Right ventricle myocardium inferior (tissue), 1 donor: ENCODE measurements around the gene GPR137B. TPM values are rescaled to one million over a fixed set of nuclear protein-coding genes. Genes with fewer than 3 reads are reported as not detected.

Source experiments
- ATAC-seq: fragments of 200-7000 bp; cut with Tn5 transposase; one replicate; pipeline ENCODE4 v1.9.1; 2020; ENCODE audit warnings: mild to moderate bottlenecking, moderate library complexity
- DNase-seq: peaks from one replicate; pipeline ENCODE4 v3.0.0; 2021; ENCODE audit errors: missing footprints
- intact Hi-C: fragments of 100-400 bp; cut with DNase I; formaldehyde crosslinking; loops from one replicate; pipeline ENCODE4 v1.11.0; 2022
- total RNA-seq: library from RNA; stranded (reverse); fragmentation: NEBNext Ultra II Directional; extraction: Animal tissue kit (Norgen Biotek cat#: 25700); gene quantifications from one replicate; pipeline ENCODE4 v1.2.1, GENCODE V29; 2021
- donor health status: DM: no; HTN: yes; CAD: no; lungs with severe emphysema.

GPR137B gene
- total RNA-seq, 1 donor from 2014 or later, result 32.0 TPM

DNA sequence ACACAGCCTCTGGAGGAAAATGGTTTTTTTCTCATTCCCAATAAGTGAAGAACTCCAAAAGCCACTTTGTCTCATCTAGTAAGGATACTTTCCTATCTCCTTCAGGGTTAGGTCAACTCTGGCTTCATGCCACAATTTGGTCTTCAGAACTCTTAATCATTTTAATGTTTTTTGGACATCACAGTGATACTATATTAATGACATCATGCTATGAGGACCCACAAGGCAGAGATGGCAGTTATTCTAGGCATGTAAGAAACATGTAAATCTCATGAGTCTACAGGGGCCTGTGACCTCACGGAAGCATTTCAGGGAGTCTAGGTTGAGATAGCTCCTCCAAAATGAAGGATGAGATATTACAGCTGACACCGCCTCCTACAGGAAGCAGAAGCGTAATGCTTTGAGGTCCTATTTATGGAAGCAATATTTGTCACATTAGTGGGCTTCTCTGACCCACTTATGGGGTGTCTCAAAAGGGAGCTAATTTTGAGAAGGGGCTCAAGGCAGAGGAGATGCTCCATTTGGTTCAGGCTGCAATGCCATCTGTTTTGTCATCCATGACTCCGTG lies 5.0 kb upstream of the GPR137B start:
- ATAC-seq (no peak), DNase-seq (no peak)
- intact Hi-C loops, result no loop called here

- ATAC-seq (no peak), DNase-seq (no peak)
- intact Hi-C loops, result no loop called here
These were observed 2.8 kb upstream of the GPR137B start for GRCh38 chr1:236139495-236139894.

DNA sequence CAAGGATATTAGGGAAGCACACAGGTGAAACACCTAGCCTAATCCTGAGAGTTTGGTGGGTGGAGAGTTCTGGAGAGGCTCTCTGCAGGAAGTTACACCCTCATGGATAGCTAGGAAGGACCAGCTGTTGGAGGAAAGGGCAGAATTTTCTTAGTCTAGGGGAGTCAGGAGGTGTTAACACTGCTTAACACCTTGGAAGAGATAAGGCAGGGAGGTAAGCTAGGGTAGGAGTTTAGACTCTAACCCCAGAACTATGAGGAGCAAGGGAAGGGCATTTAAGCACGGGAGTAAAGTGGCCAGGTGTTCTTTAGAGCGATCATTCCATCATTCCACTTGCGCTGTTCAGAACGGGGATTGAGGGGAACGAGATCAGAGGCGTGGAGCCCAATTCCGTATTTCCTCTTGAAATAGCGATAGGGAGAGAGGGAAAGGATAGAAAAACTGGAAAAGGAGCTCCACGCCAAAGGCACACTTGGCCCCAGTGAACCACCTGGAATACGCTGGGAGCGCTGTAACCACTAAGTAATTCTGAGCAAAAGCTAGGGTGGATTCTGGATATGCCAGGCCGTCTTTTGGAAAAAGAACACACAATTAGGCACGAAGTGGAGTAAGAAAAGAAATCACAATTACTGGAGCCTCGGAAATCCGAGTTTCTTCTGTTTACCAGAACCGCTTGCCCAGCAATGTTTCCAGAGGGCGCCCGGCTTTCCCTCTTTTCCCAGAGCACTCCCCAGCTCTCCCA lies 1.5 kb upstream of the GPR137B start:
- DNase-seq, result no peak
- intact Hi-C loops, result loop anchor here (10.0 kb wide), 1 partner anchor 144 kb away; the partner anchor contains the start of gene ERO1B
- no peak for ATAC-seq

GRCh38 chr1:236141447-236142252 lies 689 bp upstream of the GPR137B start:
- intact Hi-C loops, result loop anchor here (10.0 kb wide), 1 partner anchor 143 kb away; the partner anchor contains the start of gene ERO1B
- ATAC-seq, result no peak
- DNase-seq, result no peak

DNA sequence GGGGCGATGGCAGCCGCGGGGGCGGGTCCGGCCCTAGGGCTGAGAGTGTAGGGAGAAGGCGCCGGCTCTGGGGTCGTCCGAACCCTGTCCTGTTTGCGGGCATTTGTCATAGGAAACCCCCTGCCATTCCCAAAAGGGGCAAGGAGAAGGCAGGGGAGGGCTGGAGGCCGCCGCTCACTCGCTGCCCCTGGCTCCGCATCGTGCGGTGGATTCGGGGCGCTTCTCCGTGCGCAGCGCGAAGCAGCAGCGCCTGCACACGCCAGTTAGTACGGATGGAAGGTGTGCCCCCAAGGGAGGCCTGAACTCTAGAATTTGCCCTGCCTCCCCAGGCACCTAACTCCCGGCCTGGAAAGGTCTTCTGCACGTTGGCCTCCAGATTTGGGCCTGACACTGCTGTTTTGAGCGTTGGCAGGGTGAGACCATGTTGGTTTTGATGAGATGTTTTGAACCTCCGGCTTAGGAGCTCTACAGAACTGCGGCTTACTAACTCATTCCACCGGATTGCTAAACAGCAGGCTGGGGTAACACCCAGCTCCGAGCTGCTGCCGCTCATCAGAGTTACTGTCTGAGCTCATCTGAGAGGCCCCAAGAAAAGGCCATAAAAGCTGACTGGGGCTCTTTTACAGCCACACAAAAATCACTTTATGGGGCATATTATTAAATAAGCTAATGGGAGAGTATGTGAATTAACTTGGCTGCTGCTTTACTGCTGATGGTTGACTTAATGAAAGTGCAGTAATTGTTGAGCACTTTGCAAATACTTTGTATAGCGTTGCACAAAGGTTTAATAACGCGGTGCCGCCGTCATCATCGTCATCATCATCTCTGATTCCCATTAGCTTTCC lies 987 bp downstream of the GPR137B start:
- no peak for ATAC-seq
- intact Hi-C loops, result loop anchor here (10.0 kb wide), 1 partner anchor 141 kb away; the partner anchor contains the start of gene ERO1B
- DNase-seq, result no peak

GRCh38 chr1:236144033-236144432 lies 1.7 kb downstream of the GPR137B start:
- ATAC-seq (no peak), DNase-seq (no peak)
- intact Hi-C loops, result loop anchor here (10.0 kb wide), 1 partner anchor 141 kb away; the partner anchor contains the start of gene ERO1B

GRCh38 chr1:236144446-236145150 lies 2.3 kb downstream of the GPR137B start:
- intact Hi-C loops, result loop anchor here (10.0 kb wide), 1 partner anchor 140 kb away; the partner anchor contains the start of gene ERO1B
- ATAC-seq, result peak; percentile 62
- no peak for DNase-seq

GRCh38 chr1:236147068-236147467 lies 4.7 kb downstream of the GPR137B start:
- intact Hi-C loops, result loop anchor here (10.0 kb wide), 1 partner anchor 138 kb away; the partner anchor contains the start of gene ERO1B
- ATAC-seq (no peak), DNase-seq (no peak)

DNA sequence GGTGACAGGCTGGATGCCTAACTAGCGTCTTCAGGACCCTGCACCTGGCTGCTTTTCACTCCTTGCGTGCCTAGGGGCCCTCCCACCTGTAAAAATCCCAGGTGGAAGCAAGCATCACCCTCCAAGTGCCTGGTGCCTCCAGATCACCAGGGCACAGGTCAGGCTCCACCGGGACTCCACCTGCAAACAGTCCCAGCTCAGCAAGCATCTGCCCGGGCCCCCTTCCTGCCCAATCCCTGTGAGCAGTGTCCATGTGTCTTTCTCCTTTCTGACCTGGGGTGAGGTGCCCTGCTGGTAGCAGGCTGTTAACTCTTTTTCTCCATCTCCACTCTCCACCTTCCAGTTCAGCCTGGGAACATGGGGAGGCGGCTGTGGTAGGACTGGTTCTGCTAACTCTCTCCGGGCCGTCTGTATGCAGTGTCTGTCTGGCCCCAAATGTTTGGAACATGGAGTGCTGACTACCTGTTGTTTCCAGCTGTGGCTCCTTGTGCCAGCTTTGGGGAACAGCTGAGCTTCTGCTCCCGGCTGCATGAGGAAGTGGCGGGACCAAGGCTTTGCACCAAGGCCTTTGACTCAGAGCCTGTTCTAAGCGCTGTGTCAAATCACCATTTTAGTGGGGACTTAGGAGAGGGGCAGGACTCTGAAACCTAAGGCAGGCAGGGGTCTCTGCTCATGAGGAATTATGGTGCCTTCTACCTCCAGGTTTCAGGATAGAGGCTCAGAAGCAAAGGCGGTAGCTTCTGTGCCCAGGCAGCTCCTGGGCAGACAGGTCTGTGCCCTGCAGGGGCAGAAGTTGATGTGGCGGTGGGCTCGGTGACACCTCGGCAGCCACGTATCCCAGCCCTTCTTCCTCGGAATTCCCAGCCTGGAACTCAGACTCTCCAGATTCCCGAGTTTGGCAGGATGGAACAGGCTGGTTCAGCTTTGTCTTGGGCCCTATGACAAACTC lies 5.5 kb downstream of the GPR137B start:
- intact Hi-C loops, result loop anchor here (10.0 kb wide), 1 partner anchor 137 kb away; the partner anchor contains the start of gene ERO1B
- ATAC-seq, result no peak
- no peak for DNase-seq

DNA sequence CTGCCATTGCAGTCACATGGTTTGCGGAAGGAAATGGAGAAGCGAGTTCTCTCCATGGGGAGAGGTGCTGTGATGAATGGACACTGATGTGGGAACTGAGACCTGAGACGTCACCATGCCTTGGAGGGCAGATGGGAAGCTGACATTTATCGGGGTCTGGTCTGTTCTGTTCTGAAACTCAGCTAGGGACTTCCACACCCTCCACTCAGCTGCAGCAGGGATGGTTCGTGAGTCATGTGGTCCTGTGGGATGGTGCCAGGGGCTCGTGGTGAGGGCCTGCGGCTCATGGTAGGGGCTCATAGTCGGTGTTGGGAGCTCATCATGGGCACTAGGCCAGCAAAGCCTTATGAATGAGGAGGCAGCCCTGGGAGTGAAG lies 6.1 kb downstream of the GPR137B start:
- intact Hi-C loops, result loop anchor here (10.0 kb wide), 1 partner anchor 136 kb away; the partner anchor contains the start of gene ERO1B
- no peak for DNase-seq
- ATAC-seq, result no peak

- no peak for DNase-seq
- intact Hi-C loops, result loop anchor here (10.0 kb wide), 1 partner anchor 136 kb away; the partner anchor contains the start of gene ERO1B
- ATAC-seq, result no peak
These were observed 6.8 kb downstream of the GPR137B start for GRCh38 chr1:236149003-236149595.

GRCh38 chr1:236149696-236150228 lies 7.4 kb downstream of the GPR137B start:
- DNase-seq (no peak), ATAC-seq (peak; percentile 59)
- intact Hi-C loops, result loop anchor here (10.0 kb wide), 1 partner anchor 135 kb away; the partner anchor contains the start of gene ERO1B

DNA sequence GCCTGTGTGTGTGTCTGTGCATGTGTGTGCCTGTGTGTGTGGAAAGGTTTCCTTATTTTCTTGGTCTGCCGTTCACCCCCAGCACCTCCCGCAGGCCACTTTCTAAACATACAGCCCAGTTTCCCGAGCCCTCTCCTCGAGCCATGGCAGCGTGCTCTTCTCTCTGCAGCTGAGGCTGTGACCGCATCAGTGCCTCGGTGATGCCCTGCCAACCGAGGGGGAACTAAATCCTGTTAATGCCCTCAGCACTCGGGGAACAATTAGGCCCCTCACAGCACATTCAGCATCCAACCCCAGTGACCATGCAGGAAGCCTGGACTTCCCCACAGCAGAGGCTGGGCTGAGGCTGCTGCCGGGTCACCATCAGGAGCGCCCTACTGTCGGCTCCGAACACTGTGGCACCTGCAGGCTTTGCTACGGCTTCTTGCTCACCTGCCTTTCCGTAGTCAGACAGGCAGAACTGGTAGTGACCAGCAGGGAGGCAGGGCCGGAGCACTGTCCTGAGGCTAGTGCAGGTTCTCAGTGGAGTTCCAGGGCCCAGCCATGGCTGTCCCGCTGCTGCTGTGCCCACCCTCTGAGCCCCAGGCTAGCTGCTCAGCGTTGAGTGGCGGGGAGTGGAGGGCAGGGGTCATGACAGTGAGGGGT lies 8.1 kb downstream of the GPR137B start:
- intact Hi-C loops, result no loop called here
- no peak for DNase-seq
- no peak for ATAC-seq

DNA sequence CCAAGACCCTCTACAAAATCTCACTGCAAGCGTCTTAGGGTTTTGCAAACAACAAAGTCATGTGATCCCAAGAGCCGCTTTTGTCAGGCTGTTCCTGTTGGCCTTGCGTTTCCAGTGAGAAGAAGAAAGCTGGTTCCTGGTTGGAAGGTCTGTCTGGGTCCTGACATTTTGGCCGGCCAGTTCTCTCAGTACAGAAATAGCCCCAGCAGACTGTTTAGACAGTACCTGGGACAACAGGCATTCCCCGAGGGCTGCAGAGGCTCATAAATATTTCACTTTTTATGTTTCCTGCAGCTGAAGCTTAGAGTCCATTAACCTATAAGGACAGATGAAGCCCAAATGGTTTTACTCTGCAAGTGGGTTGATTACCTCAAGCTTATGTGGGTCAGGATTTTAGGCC lies 8.6 kb downstream of the GPR137B start:
- DNase-seq, result no peak
- intact Hi-C loops, result no loop called here
- ATAC-seq, result peak; percentile 32

- intact Hi-C loops, result no loop called here
- peak; percentile 84 for ATAC-seq
- no peak for DNase-seq
These were observed 9.5 kb downstream of the GPR137B start for GRCh38 chr1:236151739-236152424.
